Tibial nerve (tissue), 4 donors: ENCODE data around the gene ADAR.

Experiments used
- CTCF ChIP-seq, 5 experiments: fragments of 200-600 bp in 3 of 5; fragments of 450-650 bp in 2 of 5; sonication (generic) in 3 of 5; IDR thresholded peaks; one replicate each; pipeline ENCODE4 v1.5.1; 2016 to 2019; ENCODE audit warnings: antibody characterized with exemption in 5 of 5, mild to moderate bottlenecking in 3 of 5, moderate library complexity in 2 of 5
- EP300 ChIP-seq, 2 donors: sonication (generic); formaldehyde crosslinking; IDR thresholded peaks; one replicate each; pipeline ENCODE4 v1.6.1; 2017; ENCODE audit warnings: antibody characterized with exemption in 2 of 2, mild to moderate bottlenecking in 1 of 2
- POLR2A ChIP-seq, 2 donors: fragments of 450-650 bp; IDR thresholded peaks; one replicate each; pipeline ENCODE4 v1.6.1; 2017; ENCODE audit warnings: antibody characterized with exemption in 2 of 2, mild to moderate bottlenecking in 2 of 2, moderate library complexity in 2 of 2

- TF ChIP-seq POLR2A (IDR thresholded peaks at IDR 0.05) (no peak), CTCF (IDR thresholded peaks at IDR 0.05) (no peak), EP300 (IDR thresholded peaks at IDR 0.05) (no peak)
These were observed 8.9 kb downstream of the ADAR start for GRCh38 chr1:154598871-154599635.
